ENCODE results near the gene RPS6KC1. TPM values are rescaled to one million over a fixed set of nuclear protein-coding genes. Genes with fewer than 3 reads are reported as not detected.
"Not testable (repeated sequence)": the region's sequence is repeated elsewhere in the genome, so short reads cannot be mapped to it uniquely, and the experiment has no call there.

The RPS6KC1 gene
- total and polyA plus RNA-seq, 2 donors (not counting 1 experiment from before 2014, with no cell fraction given): 2.4 to 19.0 TPM

DNA sequence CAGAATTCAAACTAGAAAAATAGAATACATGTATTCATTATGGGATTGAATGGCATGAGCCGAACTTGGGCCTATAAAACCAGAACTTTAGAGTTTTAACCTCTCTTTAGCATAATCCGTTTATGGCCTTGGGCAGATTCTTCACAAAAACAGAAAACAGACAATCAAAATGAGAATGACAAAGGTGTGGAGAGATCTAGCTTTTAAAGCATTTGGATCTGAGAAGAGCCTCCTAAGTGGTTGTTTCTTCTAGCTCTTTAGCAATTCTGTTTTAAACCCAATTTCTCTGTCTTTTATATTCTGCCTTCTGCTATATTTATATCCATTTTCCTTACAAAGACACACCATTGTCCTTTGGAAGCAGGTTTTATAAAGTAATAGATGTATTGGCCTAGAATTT lies 160.2 kb downstream of the RPS6KC1 start:
- no peaks in the 10 kb centered on the region for H3K9me3 Mint-ChIP-seq (ENCODE audit: insufficient read depth)
- Histone ChIP-seq H3K79me2 (ENCODE audit: control insufficient read depth, insufficient read depth, low read length) (no peaks in the 10 kb centered on the region), H3K9me3 (ENCODE audit: control extremely low read depth in 1 of 3, control insufficient read depth in 2 of 3, insufficient read depth in 1 of 3, low read length in 2 of 3) (peaks cover 0 to 5% (median 3%) of the 10 kb centered on the region in 3 donors), H3K4me1 (ENCODE audit: control insufficient read depth in 2 of 2, insufficient read depth in 2 of 2, low read length in 2 of 2) (no peaks in the 10 kb centered on the region), H3K4me3 (ENCODE audit: control extremely low read depth in 1 of 5, extremely low read depth in 1 of 5, insufficient read depth in 1 of 5, low read depth in 2 of 5, low read length in 4 of 5) (no peak overlapping the region), H3K9ac (ENCODE audit: low read length) (no peak overlapping the region), H3K4me2 (replicated peaks; ENCODE audit: low read depth, low read length, poor library complexity, severe bottlenecking) (no peak overlapping the region), H2AFZ (ENCODE audit: insufficient read depth, low read depth, low read length, poor library complexity, severe bottlenecking) (no peak overlapping the region), H4K20me1 (ENCODE audit: control insufficient read depth, insufficient read depth, low read length, poor library complexity, severe bottlenecking) (no peaks in the 10 kb centered on the region), H3K36me3 (replicated peaks in 1 of 2; ENCODE audit: control extremely low read depth in 1 of 2, control insufficient read depth in 1 of 2, extremely low read depth in 1 of 2, insufficient read depth in 2 of 2, low read length in 1 of 2) (peaks cover 2 to 8% of the 10 kb centered on the region in 2 experiments), H3K27me3 (replicated peaks in 1 of 4; ENCODE audit: control extremely low read depth in 1 of 4, control insufficient read depth in 3 of 4, insufficient read depth in 4 of 4, low read length in 3 of 4) (no peaks in the 10 kb centered on the region), H3K27ac (ENCODE audit: low read length in 2 of 2) (no peak overlapping the region)
- no peak for ATAC-seq (ENCODE audit: low read depth)
- CTCF ChIA-PET: no interaction called here
- no peak for DNase-seq
- POLR2A ChIA-PET: no interaction called here
- no peaks in the 10 kb centered on the region for H3K27me3 Mint-ChIP-seq
- TF ChIP-seq, protein P1, sequence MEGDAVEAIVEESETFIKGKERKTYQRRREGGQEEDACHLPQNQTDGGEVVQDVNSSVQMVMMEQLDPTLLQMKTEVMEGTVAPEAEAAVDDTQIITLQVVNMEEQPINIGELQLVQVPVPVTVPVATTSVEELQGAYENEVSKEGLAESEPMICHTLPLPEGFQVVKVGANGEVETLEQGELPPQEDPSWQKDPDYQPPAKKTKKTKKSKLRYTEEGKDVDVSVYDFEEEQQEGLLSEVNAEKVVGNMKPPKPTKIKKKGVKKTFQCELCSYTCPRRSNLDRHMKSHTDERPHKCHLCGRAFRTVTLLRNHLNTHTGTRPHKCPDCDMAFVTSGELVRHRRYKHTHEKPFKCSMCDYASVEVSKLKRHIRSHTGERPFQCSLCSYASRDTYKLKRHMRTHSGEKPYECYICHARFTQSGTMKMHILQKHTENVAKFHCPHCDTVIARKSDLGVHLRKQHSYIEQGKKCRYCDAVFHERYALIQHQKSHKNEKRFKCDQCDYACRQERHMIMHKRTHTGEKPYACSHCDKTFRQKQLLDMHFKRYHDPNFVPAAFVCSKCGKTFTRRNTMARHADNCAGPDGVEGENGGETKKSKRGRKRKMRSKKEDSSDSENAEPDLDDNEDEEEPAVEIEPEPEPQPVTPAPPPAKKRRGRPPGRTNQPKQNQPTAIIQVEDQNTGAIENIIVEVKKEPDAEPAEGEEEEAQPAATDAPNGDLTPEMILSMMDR (IDR thresholded peaks at IDR 0.05): no peak
- TF ChIP-seq EZH2 (IDR thresholded peaks at IDR 0.05; ENCODE audit: borderline replicate concordance, insufficient read depth, low read depth, low read length, poor library complexity, severe bottlenecking): no peak
- no peak overlapping the region for H3K27ac Mint-ChIP-seq
- no peak overlapping the region for H3K4me3 Mint-ChIP-seq
- intact Hi-C loops (cut with micrococcal nuclease): no loop called here
- WGBS (ENCODE audit: insufficient coverage): no CpG with 5 or more reads among the region's 2 CpGs
- H3K4me1 Mint-ChIP-seq: no peaks in the 10 kb centered on the region

DNA sequence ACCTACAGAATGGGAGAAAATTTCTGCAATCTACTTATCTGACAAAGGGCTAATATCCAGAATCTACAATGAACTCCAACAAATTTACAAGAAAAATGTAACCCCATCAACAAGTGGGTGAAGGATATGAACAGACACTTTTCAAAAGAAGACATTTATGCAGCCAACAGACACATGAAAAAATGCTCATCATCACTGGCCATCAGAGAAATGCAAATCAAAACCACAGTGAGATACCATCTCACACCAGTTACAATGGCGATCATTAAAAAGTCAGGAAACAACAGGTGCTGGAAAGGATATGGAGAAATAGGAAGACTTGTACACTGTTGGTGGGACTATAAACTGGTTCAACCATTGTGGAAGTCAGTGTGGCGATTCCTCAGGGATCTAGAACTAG lies 168.0 kb downstream of the RPS6KC1 start:
- POLR2A ChIA-PET; H3K27me3 Mint-ChIP-seq; H3K27me3 ChIP-seq (replicated peaks in 1 of 4; ENCODE audit: control extremely low read depth in 1 of 4, control insufficient read depth in 3 of 4, insufficient read depth in 4 of 4, low read length in 3 of 4); H2AFZ ChIP-seq (ENCODE audit: insufficient read depth, low read depth, low read length, poor library complexity, severe bottlenecking); H3K4me2 ChIP-seq (replicated peaks; ENCODE audit: low read depth, low read length, poor library complexity, severe bottlenecking); H4K20me1 ChIP-seq (ENCODE audit: control insufficient read depth, insufficient read depth, low read length, poor library complexity, severe bottlenecking); H3K27ac ChIP-seq (ENCODE audit: low read length in 2 of 2); H3K4me3 Mint-ChIP-seq; H3K9me3 Mint-ChIP-seq (ENCODE audit: insufficient read depth); intact Hi-C loops (cut with micrococcal nuclease); H3K4me3 ChIP-seq (ENCODE audit: control extremely low read depth in 1 of 5, extremely low read depth in 1 of 5, insufficient read depth in 1 of 5, low read depth in 2 of 5, low read length in 4 of 5); DNase-seq; ATAC-seq (ENCODE audit: low read depth); H3K9ac ChIP-seq (ENCODE audit: low read length); H3K36me3 ChIP-seq (replicated peaks in 1 of 2; ENCODE audit: control extremely low read depth in 1 of 2, control insufficient read depth in 1 of 2, extremely low read depth in 1 of 2, insufficient read depth in 2 of 2, low read length in 1 of 2); H3K4me1 ChIP-seq (ENCODE audit: control insufficient read depth in 2 of 2, insufficient read depth in 2 of 2, low read length in 2 of 2); H3K79me2 ChIP-seq (ENCODE audit: control insufficient read depth, insufficient read depth, low read length); CTCF ChIA-PET; H3K9me3 ChIP-seq (ENCODE audit: control extremely low read depth in 1 of 3, control insufficient read depth in 2 of 3, insufficient read depth in 1 of 3, low read length in 2 of 3); H3K4me1 Mint-ChIP-seq; H3K27ac Mint-ChIP-seq: not testable (repeated sequence)
- WGBS (ENCODE audit: insufficient coverage): no CpG with 5 or more reads among the region's 2 CpGs
